WTC11 (cell line): ENCODE data around the gene ATP2B3.

Experiments used
- GABPB1 ChIP-seq: sonication (generic); formaldehyde crosslinking; IDR thresholded peaks from 2 replicates; pipeline ENCODE4 v1.8.1; 2023; ENCODE audit warnings: mild to moderate bottlenecking, missing genetic modification reagents
- NFE2L1 ChIP-seq: sonication (generic); formaldehyde crosslinking; IDR thresholded peaks from 2 replicates; pipeline ENCODE4 v1.8.1; 2023; ENCODE audit warnings: missing genetic modification reagents
- TF ChIP-seq, protein P1 (sequence below): fragments of 200-600 bp; IDR thresholded peaks from 2 replicates; pipeline ENCODE4 v1.8.0; 2022; ENCODE audit warnings: antibody characterized with exemption
- TF ChIP-seq, protein P2 (sequence below): sonication (generic); formaldehyde crosslinking; IDR thresholded peaks from 2 replicates; pipeline ENCODE4 v1.8.1; 2022; ENCODE audit warnings: mild to moderate bottlenecking, moderate library complexity, missing genetic modification reagents
- TF ChIP-seq, protein P3 (sequence below): sonication (generic); formaldehyde crosslinking; IDR thresholded peaks from 2 replicates; pipeline ENCODE4 v1.8.0; 2022; ENCODE audit warnings: mild to moderate bottlenecking, missing genetic modification reagents

DNA sequence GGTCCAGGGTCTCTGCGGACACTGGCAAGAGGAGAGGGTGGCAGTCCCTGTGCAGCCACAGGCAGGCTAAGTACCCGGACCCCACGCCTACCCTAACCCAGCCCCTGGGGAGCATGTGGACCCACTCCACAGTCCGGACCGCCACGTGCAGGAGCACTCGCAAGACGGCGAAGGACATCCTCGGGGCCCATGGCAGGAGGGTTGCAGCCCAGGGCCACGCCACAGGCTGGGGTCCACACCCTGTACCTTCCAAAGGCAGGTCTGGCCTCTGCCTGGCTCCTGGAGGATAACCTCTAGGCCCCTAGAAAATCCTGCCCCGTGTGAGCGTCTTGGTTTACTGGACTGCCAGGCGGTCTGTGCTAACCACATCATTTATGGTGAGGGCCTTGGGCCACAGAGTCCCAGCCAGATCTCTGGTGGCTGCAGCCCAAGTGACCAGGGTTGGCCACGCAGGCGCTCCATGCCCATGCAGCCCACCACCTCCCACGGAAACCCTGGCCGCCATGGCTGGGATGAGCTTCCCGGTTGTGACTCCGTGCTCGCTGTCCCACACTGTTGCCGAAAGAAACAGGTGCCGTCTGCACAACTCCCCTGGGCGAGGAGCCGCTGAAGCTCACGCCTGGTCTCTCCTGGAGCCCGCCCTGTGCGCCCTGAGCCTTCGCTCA is 71.5 kb downstream of the ATP2B3 start:
- TF ChIP-seq, protein P1, sequence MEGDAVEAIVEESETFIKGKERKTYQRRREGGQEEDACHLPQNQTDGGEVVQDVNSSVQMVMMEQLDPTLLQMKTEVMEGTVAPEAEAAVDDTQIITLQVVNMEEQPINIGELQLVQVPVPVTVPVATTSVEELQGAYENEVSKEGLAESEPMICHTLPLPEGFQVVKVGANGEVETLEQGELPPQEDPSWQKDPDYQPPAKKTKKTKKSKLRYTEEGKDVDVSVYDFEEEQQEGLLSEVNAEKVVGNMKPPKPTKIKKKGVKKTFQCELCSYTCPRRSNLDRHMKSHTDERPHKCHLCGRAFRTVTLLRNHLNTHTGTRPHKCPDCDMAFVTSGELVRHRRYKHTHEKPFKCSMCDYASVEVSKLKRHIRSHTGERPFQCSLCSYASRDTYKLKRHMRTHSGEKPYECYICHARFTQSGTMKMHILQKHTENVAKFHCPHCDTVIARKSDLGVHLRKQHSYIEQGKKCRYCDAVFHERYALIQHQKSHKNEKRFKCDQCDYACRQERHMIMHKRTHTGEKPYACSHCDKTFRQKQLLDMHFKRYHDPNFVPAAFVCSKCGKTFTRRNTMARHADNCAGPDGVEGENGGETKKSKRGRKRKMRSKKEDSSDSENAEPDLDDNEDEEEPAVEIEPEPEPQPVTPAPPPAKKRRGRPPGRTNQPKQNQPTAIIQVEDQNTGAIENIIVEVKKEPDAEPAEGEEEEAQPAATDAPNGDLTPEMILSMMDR, result no peak
- TF ChIP-seq NFE2L1 (no peak), GABPB1 (CRISPR knock-in tag) (no peak)
- TF ChIP-seq, protein P2, sequence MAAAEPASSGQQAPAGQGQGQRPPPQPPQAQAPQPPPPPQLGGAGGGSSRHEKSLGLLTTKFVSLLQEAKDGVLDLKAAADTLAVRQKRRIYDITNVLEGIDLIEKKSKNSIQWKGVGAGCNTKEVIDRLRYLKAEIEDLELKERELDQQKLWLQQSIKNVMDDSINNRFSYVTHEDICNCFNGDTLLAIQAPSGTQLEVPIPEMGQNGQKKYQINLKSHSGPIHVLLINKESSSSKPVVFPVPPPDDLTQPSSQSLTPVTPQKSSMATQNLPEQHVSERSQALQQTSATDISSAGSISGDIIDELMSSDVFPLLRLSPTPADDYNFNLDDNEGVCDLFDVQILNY (CRISPR knock-in tag), result no peak
- TF ChIP-seq, protein P3, sequence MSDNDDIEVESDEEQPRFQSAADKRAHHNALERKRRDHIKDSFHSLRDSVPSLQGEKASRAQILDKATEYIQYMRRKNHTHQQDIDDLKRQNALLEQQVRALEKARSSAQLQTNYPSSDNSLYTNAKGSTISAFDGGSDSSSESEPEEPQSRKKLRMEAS (CRISPR knock-in tag), result no peak
